ENCODE data around the gene SYNDIG1.
"Not testable (repeated sequence)": the region's sequence is repeated elsewhere in the genome, so short reads cannot be mapped to it uniquely, and the experiment has no call there.

The SYNDIG1 gene

GRCh38 chr20:24622856-24623255, 153.4 kb downstream of the SYNDIG1 start:
- no peak for DNase-seq (ENCODE audit: low spot score)
- in situ Hi-C loops (cut with MboI; ENCODE audit: low sequenced_read_pairs, unreplicated experiment) = no loop called here
- TF ChIP-seq CTCF (IDR thresholded peaks at IDR 0.05; ENCODE audit: borderline replicate concordance, control extremely low read depth, extremely low read depth, insufficient read depth, missing control alignments) = no peak

GRCh38 chr20:24626141-24626540, 156.7 kb downstream of the SYNDIG1 start:
- in situ Hi-C loops (cut with MboI; ENCODE audit: low sequenced_read_pairs, unreplicated experiment); DNase-seq (ENCODE audit: low spot score): not testable (repeated sequence)

GRCh38 chr20:24627291-24627690, 157.9 kb downstream of the SYNDIG1 start:
- DNase-seq (ENCODE audit: low spot score) = no peak
- no peak for TF ChIP-seq CTCF (IDR thresholded peaks at IDR 0.05; ENCODE audit: borderline replicate concordance, control extremely low read depth, extremely low read depth, insufficient read depth, missing control alignments)

GRCh38 chr20:24627926-24628325, 158.5 kb downstream of the SYNDIG1 start:
- TF ChIP-seq CTCF (IDR thresholded peaks at IDR 0.05; ENCODE audit: borderline replicate concordance, control extremely low read depth, extremely low read depth, insufficient read depth, missing control alignments) = no peak
- DNase-seq (ENCODE audit: low spot score) = no peak
- in situ Hi-C loops (cut with MboI; ENCODE audit: low sequenced_read_pairs, unreplicated experiment) = no loop called here

More at GRCh38 chr20:24627291-24627690, 157.9 kb downstream of the SYNDIG1 start:
- in situ Hi-C loops (cut with MboI; ENCODE audit: low sequenced_read_pairs, unreplicated experiment) = no loop called here

GRCh38 chr20:24628985-24629384, 159.6 kb downstream of the SYNDIG1 start:
- no peak for DNase-seq (ENCODE audit: low spot score)
- TF ChIP-seq CTCF (IDR thresholded peaks at IDR 0.05; ENCODE audit: borderline replicate concordance, control extremely low read depth, extremely low read depth, insufficient read depth, missing control alignments) = no peak
- in situ Hi-C loops (cut with MboI; ENCODE audit: low sequenced_read_pairs, unreplicated experiment) = no loop called here

GRCh38 chr20:24629668-24630067, 160.2 kb downstream of the SYNDIG1 start:
- in situ Hi-C loops (cut with MboI; ENCODE audit: low sequenced_read_pairs, unreplicated experiment) = no loop called here
- TF ChIP-seq CTCF (IDR thresholded peaks at IDR 0.05; ENCODE audit: borderline replicate concordance, control extremely low read depth, extremely low read depth, insufficient read depth, missing control alignments) = no peak
- no peak for DNase-seq (ENCODE audit: low spot score)

GRCh38 chr20:24630486-24631172, 161.2 kb downstream of the SYNDIG1 start:
- no peak for TF ChIP-seq CTCF (IDR thresholded peaks at IDR 0.05; ENCODE audit: borderline replicate concordance, control extremely low read depth, extremely low read depth, insufficient read depth, missing control alignments)
- no peak for DNase-seq (ENCODE audit: low spot score)
- in situ Hi-C loops (cut with MboI; ENCODE audit: low sequenced_read_pairs, unreplicated experiment) = no loop called here

Measured in GM13976 (cell line).